Karpas-422 (cell line): ENCODE measurements around the gene RNF123. TPM values are rescaled to one million over a fixed set of nuclear protein-coding genes. Genes with fewer than 3 reads are reported as not detected.
"Not testable (repeated sequence)": the region's sequence is repeated elsewhere in the genome, so short reads cannot be mapped to it uniquely, and the experiment has no call there.

Source experiments
- DNase-seq: peaks from one replicate; pipeline ENCODE4 v3.0.0-alpha.2; 2015
- H2AFZ ChIP-seq: fragments of 200-600 bp; sonication (generic); 2 replicates; pipeline ENCODE4 v1.6.1; 2014; ENCODE audit warnings: antibody characterized with exemption, low read length, mixed read lengths
- H3K27ac ChIP-seq: fragments of 200-600 bp; sonication (generic); 2 replicates; pipeline ENCODE4 v1.5.1; 2014; ENCODE audit warnings: mild to moderate bottlenecking, low read length, moderate library complexity
- H3K27me3 ChIP-seq: fragments of 200-600 bp; sonication (generic); 2 replicates; pipeline ENCODE4 v1.6.1; 2014; ENCODE audit warnings: low read length, mixed read lengths
- H3K36me3 ChIP-seq: fragments of 200-600 bp; sonication (generic); 2 replicates; pipeline ENCODE4 v1.6.1; 2014; ENCODE audit warnings: low read length, mixed read lengths; ENCODE audit not compliant: insufficient read depth
- H3K4me1 ChIP-seq: fragments of 200-600 bp; sonication (generic); 2 replicates; pipeline ENCODE4 v1.6.1; 2014; ENCODE audit warnings: mild to moderate bottlenecking, low read length, mixed read lengths
- H3K4me2 ChIP-seq: fragments of 200-600 bp; sonication (generic); 2 replicates; pipeline ENCODE4 v1.6.1; 2014; ENCODE audit warnings: low read length, low read depth, mild to moderate bottlenecking; ENCODE audit not compliant: poor library complexity, severe bottlenecking
- H3K4me3 ChIP-seq: fragments of 200-600 bp; sonication (generic); 2 replicates; pipeline ENCODE4 v1.5.1; 2014; ENCODE audit warnings: mild to moderate bottlenecking, antibody characterized with exemption, low read length, mixed read lengths
- H3K79me2 ChIP-seq: fragments of 200-600 bp; sonication (generic); 2 replicates; pipeline ENCODE4 v1.6.1; 2014; ENCODE audit warnings: mild to moderate bottlenecking, low read length, mixed read lengths
- H3K9ac ChIP-seq: fragments of 200-600 bp; sonication (generic); 2 replicates; pipeline ENCODE4 v1.6.0; 2014; ENCODE audit warnings: low read length
- H3K9me2 ChIP-seq: fragments of 200-600 bp; sonication (generic), shearing (Covaris generic); replicated peaks from 2 replicates; pipeline ENCODE4 v1.6.0; 2014; ENCODE audit warnings: mild to moderate bottlenecking, low read length, moderate library complexity; ENCODE audit not compliant: insufficient read depth
- H3K9me3 ChIP-seq: fragments of 300-700, 200-600 bp; sonication (generic); 2 replicates; pipeline ENCODE4 v1.6.1; 2014; ENCODE audit warnings: low read length, mixed read lengths
- H4K20me1 ChIP-seq: fragments of 200-600 bp; sonication (generic); 2 replicates; pipeline ENCODE4 v1.6.1; 2014; ENCODE audit warnings: mild to moderate bottlenecking, antibody characterized with exemption, low read length, low read depth; ENCODE audit not compliant: insufficient read depth
- total RNA-seq: library from RNA; depleted of rRNA; stranded (reverse); fragments of >200 nt; shearing (Covaris generic); gene quantifications from 2 replicates; pipeline ENCODE4 v1.2.3, GENCODE V29; 2014; ENCODE audit warnings: low replicate concordance

RNF123 gene
- total RNA-seq, 1 experiment from 2014 or later: 20.1 TPM

- H3K27ac ChIP-seq, H3K9me3 ChIP-seq, H3K4me2 ChIP-seq, H2AFZ ChIP-seq, H3K27me3 ChIP-seq, H3K9me2 ChIP-seq, H3K4me1 ChIP-seq, H4K20me1 ChIP-seq, H3K4me3 ChIP-seq, DNase-seq, H3K9ac ChIP-seq, H3K36me3 ChIP-seq: not testable (repeated sequence)
- H3K79me2 ChIP-seq: peaks cover 29% of the 10 kb centered on the region
These were observed 6.1 kb downstream of the RNF123 start for GRCh38 chr3:49695350-49696015.

- no peak overlapping the region for H3K9ac ChIP-seq
- no peak for DNase-seq
- no peak overlapping the region for H2AFZ ChIP-seq
- H3K27ac ChIP-seq: no peak overlapping the region
- H3K79me2 ChIP-seq: peaks cover 2% of the 10 kb centered on the region
- H3K9me2 ChIP-seq: no peaks in the 10 kb centered on the region
- no peaks in the 10 kb centered on the region for H3K36me3 ChIP-seq
- H3K4me3 ChIP-seq: no peak overlapping the region
- no peaks in the 10 kb centered on the region for H4K20me1 ChIP-seq
- H3K27me3 ChIP-seq: no peaks in the 10 kb centered on the region
- no peaks in the 10 kb centered on the region for H3K9me3 ChIP-seq
- no peaks in the 10 kb centered on the region for H3K4me1 ChIP-seq
- H3K4me2 ChIP-seq: no peak overlapping the region
These were observed 10.1 kb downstream of the RNF123 start for GRCh38 chr3:49699281-49699979.

GRCh38 chr3:49700014-49700413 lies 10.7 kb downstream of the RNF123 start:
- H3K9me3 ChIP-seq: no peaks in the 10 kb centered on the region
- no peaks in the 10 kb centered on the region for H3K36me3 ChIP-seq
- no peak overlapping the region for H3K9ac ChIP-seq

GRCh38 chr3:49700453-49701128 lies 11.2 kb downstream of the RNF123 start:
- Histone ChIP-seq H3K9ac (no peak overlapping the region), H3K9me3 (no peaks in the 10 kb centered on the region), H3K4me3 (no peak overlapping the region), H3K27ac (no peak overlapping the region), H2AFZ (no peak overlapping the region), H3K79me2 (no peaks in the 10 kb centered on the region), H3K27me3 (no peaks in the 10 kb centered on the region), H3K4me2 (no peak overlapping the region), H3K36me3 (no peaks in the 10 kb centered on the region), H3K9me2 (no peaks in the 10 kb centered on the region), H4K20me1 (no peaks in the 10 kb centered on the region), H3K4me1 (no peaks in the 10 kb centered on the region)
- no peak for DNase-seq

More at GRCh38 chr3:49700014-49700413, 10.7 kb downstream of the RNF123 start:
- Histone ChIP-seq H3K79me2 (no peaks in the 10 kb centered on the region), H3K4me1 (no peaks in the 10 kb centered on the region), H3K9me2 (no peaks in the 10 kb centered on the region), H3K27me3 (no peaks in the 10 kb centered on the region), H3K27ac (no peak overlapping the region), H4K20me1 (no peaks in the 10 kb centered on the region), H3K4me3 (no peak overlapping the region), H2AFZ (no peak overlapping the region), H3K4me2 (no peak overlapping the region)
- DNase-seq: no peak

GRCh38 chr3:49701388-49702077 lies 12.2 kb downstream of the RNF123 start:
- Histone ChIP-seq H3K4me3 (no peak overlapping the region), H3K79me2 (no peaks in the 10 kb centered on the region), H3K4me2 (no peak overlapping the region), H4K20me1 (no peaks in the 10 kb centered on the region), H3K27me3 (no peaks in the 10 kb centered on the region), H3K4me1 (no peaks in the 10 kb centered on the region), H3K9me3 (no peaks in the 10 kb centered on the region), H3K27ac (no peak overlapping the region), H3K9ac (no peak overlapping the region), H2AFZ (no peak overlapping the region), H3K36me3 (no peaks in the 10 kb centered on the region), H3K9me2 (no peaks in the 10 kb centered on the region)
- DNase-seq: peak; percentile 65

- Histone ChIP-seq H3K4me3 (no peak overlapping the region), H3K36me3 (no peaks in the 10 kb centered on the region), H3K27ac (no peak overlapping the region), H3K27me3 (no peaks in the 10 kb centered on the region), H3K9me2 (no peaks in the 10 kb centered on the region), H3K4me1 (no peaks in the 10 kb centered on the region), H3K9ac (no peak overlapping the region), H2AFZ (no peak overlapping the region), H3K79me2 (no peaks in the 10 kb centered on the region), H4K20me1 (no peaks in the 10 kb centered on the region), H3K4me2 (no peak overlapping the region), H3K9me3 (no peaks in the 10 kb centered on the region)
- DNase-seq: no peak
These were observed 13.3 kb downstream of the RNF123 start for GRCh38 chr3:49702672-49703071.

GRCh38 chr3:49703443-49703927 lies 14.1 kb downstream of the RNF123 start:
- H3K4me1 ChIP-seq: no peaks in the 10 kb centered on the region
- H3K36me3 ChIP-seq: no peaks in the 10 kb centered on the region
- H3K9me2 ChIP-seq: no peaks in the 10 kb centered on the region
- no peak overlapping the region for H3K27ac ChIP-seq
- no peak overlapping the region for H3K4me2 ChIP-seq
- no peaks in the 10 kb centered on the region for H3K9me3 ChIP-seq
- no peak overlapping the region for H3K4me3 ChIP-seq
- no peaks in the 10 kb centered on the region for H4K20me1 ChIP-seq
- DNase-seq: peak; percentile 87
- H3K27me3 ChIP-seq: no peaks in the 10 kb centered on the region
- H3K79me2 ChIP-seq: no peaks in the 10 kb centered on the region
- H2AFZ ChIP-seq: no peak overlapping the region
- H3K9ac ChIP-seq: no peak overlapping the region

GRCh38 chr3:49703956-49704355 lies 14.6 kb downstream of the RNF123 start:
- H3K4me2 ChIP-seq: no peak overlapping the region
- H3K36me3 ChIP-seq: no peaks in the 10 kb centered on the region
- no peaks in the 10 kb centered on the region for H3K79me2 ChIP-seq
- no peaks in the 10 kb centered on the region for H3K4me1 ChIP-seq
- no peak overlapping the region for H3K27ac ChIP-seq
- H2AFZ ChIP-seq: no peak overlapping the region
- DNase-seq: no peak
- no peaks in the 10 kb centered on the region for H3K27me3 ChIP-seq
- no peak overlapping the region for H3K4me3 ChIP-seq
- H3K9me2 ChIP-seq: no peaks in the 10 kb centered on the region
- no peak overlapping the region for H3K9ac ChIP-seq
- no peaks in the 10 kb centered on the region for H4K20me1 ChIP-seq
- H3K9me3 ChIP-seq: no peaks in the 10 kb centered on the region
